SU-DHL-6 (cell line): Measurements from ENCODE around the gene HUNK.

Experiments used
- H2AFZ ChIP-seq: fragments of 200-600 bp; sonication (generic); 2 replicates; pipeline ENCODE4 v1.6.1; 2014; ENCODE audit warnings: low read depth, mild to moderate bottlenecking, moderate library complexity, mixed read lengths, antibody characterized with exemption, low read length; ENCODE audit not compliant: severe bottlenecking
- H3F3A ChIP-seq: fragments of 200-600 bp; shearing (Covaris generic); 2 replicates; pipeline ENCODE4 v1.6.0; 2016; ENCODE audit warnings: antibody characterized with exemption, mild to moderate bottlenecking; ENCODE audit not compliant: insufficient read depth
- H3K27ac ChIP-seq: fragments of 200-600 bp; sonication (generic); 2 replicates; pipeline ENCODE4 v1.5.1; 2016; ENCODE audit warnings: low read depth, mild to moderate bottlenecking, low read length, moderate library complexity, mixed read lengths
- H3K27me3 ChIP-seq: fragments of 200-600 bp; sonication (generic), shearing (Covaris generic); 2 replicates; pipeline ENCODE4 v1.6.0; 2014; ENCODE audit warnings: mild to moderate bottlenecking, low read length
- H3K36me3 ChIP-seq: fragments of 200-600 bp; sonication (generic); 2 replicates; pipeline ENCODE4 v1.6.1; 2014; ENCODE audit warnings: mild to moderate bottlenecking, low read length, mixed read lengths
- H3K4me2 ChIP-seq: fragments of 300-600, 200-600 bp; shearing (Covaris generic), sonication (generic); 2 replicates; pipeline ENCODE4 v1.6.0; 2014; ENCODE audit warnings: low read length, low read depth, mild to moderate bottlenecking; ENCODE audit not compliant: poor library complexity, severe bottlenecking
- H3K4me3 ChIP-seq: fragments of 200-600 bp; sonication (generic); 2 replicates; pipeline ENCODE4 v1.5.1; 2014; ENCODE audit warnings: antibody characterized with exemption, low read length, mild to moderate bottlenecking, mixed read lengths; ENCODE audit not compliant: insufficient read depth, poor library complexity, severe bottlenecking
- H3K79me2 ChIP-seq: fragments of 200-600 bp; sonication (generic); 2 replicates; pipeline ENCODE4 v1.6.1; 2014; ENCODE audit warnings: mild to moderate bottlenecking, low read length, moderate library complexity; ENCODE audit not compliant: insufficient read depth
- H3K9ac ChIP-seq: fragments of 200-600 bp; sonication (generic); 2 replicates; pipeline ENCODE4 v1.7.0; 2014; ENCODE audit warnings: mild to moderate bottlenecking, low read length
- H3K9me2 ChIP-seq: fragments of 200-600 bp; sonication (generic); replicated peaks from 2 replicates; pipeline ENCODE4 v1.6.1; 2014; ENCODE audit warnings: low read length; ENCODE audit not compliant: insufficient read depth
- H3K9me3 ChIP-seq: fragments of 200-600 bp; sonication (generic); 2 replicates; pipeline ENCODE4 v1.6.1; 2014; ENCODE audit warnings: low read length, mixed read lengths; ENCODE audit not compliant: insufficient read depth
- H4K20me1 ChIP-seq: fragments of 200-600 bp; sonication (generic); 2 replicates; pipeline ENCODE4 v1.6.1; 2014; ENCODE audit warnings: low read depth, mild to moderate bottlenecking, antibody characterized with exemption, low read length, moderate library complexity, mixed read lengths
- CTCF ChIP-seq: fragments of 200-600 bp; sonication (generic); IDR thresholded peaks from one replicate; pipeline ENCODE4 v1.5.1; 2017; ENCODE audit warnings: antibody characterized with exemption, mild to moderate bottlenecking, low read length, moderate library complexity; ENCODE audit not compliant: insufficient read depth, poor library complexity, severe bottlenecking
- EZH2phosphoT487 ChIP-seq: fragments of 200-600 bp; sonication (generic), shearing (Covaris generic); conservative IDR thresholded peaks from 2 replicates; pipeline ENCODE4 v1.6.1; 2018; ENCODE audit warnings: mild to moderate bottlenecking, antibody characterized with exemption, low read length, moderate library complexity, mixed read lengths

The HUNK gene

DNA sequence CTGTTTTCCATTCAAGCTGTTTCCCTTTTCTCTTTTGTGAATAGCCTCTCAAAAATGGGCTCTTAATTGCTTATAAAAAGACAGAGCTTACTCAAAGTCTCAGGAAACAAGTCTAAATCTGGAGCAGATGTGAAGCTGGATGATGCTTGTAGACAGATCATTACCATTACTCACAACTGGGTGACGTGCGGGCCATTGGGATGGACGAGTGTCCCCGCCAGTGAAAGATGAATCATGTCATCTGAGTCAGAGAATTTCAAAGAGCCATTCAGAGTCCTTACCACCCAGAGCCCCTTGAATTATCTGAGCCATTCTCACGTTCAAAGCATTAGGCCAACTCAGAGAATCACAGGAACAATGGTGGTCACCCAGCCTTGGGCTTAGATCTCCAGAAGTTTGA, 134.6 kb downstream of the HUNK start:
- no peak overlapping the region for H3K4me3 ChIP-seq
- H3K9me2 ChIP-seq, result no peaks in the 10 kb centered on the region
- H3K9ac ChIP-seq, result no peak overlapping the region
- H3K27me3 ChIP-seq, result no peaks in the 10 kb centered on the region
- no peak overlapping the region for H3K4me2 ChIP-seq
- TF ChIP-seq CTCF, result no peak
- TF ChIP-seq EZH2phosphoT487, result no peak
- no peak overlapping the region for H2AFZ ChIP-seq
- no peaks in the 10 kb centered on the region for H3F3A ChIP-seq
- H4K20me1 ChIP-seq, result no peaks in the 10 kb centered on the region
- H3K27ac ChIP-seq, result no peak overlapping the region
- no peaks in the 10 kb centered on the region for H3K36me3 ChIP-seq
- no peaks in the 10 kb centered on the region for H3K79me2 ChIP-seq
- H3K9me3 ChIP-seq, result no peaks in the 10 kb centered on the region

- Histone ChIP-seq H3F3A (no peaks in the 10 kb centered on the region), H3K4me2 (no peak overlapping the region), H4K20me1 (no peaks in the 10 kb centered on the region), H3K9me2 (no peaks in the 10 kb centered on the region), H3K36me3 (no peaks in the 10 kb centered on the region), H3K9ac (no peak overlapping the region), H3K79me2 (no peaks in the 10 kb centered on the region), H3K9me3 (no peaks in the 10 kb centered on the region), H2AFZ (no peak overlapping the region), H3K27me3 (no peaks in the 10 kb centered on the region), H3K4me3 (no peak overlapping the region), H3K27ac (no peak overlapping the region)
- no peak for TF ChIP-seq EZH2phosphoT487
- no peak for TF ChIP-seq CTCF
Measured at GRCh38 chr21:32008714-32009113, 135.9 kb downstream of the HUNK start.

- H3K4me3 ChIP-seq, result no peak overlapping the region
- no peak overlapping the region for H2AFZ ChIP-seq
- no peaks in the 10 kb centered on the region for H3K36me3 ChIP-seq
- no peaks in the 10 kb centered on the region for H3K27me3 ChIP-seq
- no peaks in the 10 kb centered on the region for H3K9me2 ChIP-seq
- no peak overlapping the region for H3K9ac ChIP-seq
- no peaks in the 10 kb centered on the region for H3K9me3 ChIP-seq
- H3K27ac ChIP-seq, result no peak overlapping the region
- H4K20me1 ChIP-seq, result no peaks in the 10 kb centered on the region
- no peaks in the 10 kb centered on the region for H3F3A ChIP-seq
- H3K79me2 ChIP-seq, result no peaks in the 10 kb centered on the region
- TF ChIP-seq CTCF (no peak), EZH2phosphoT487 (no peak)
- no peak overlapping the region for H3K4me2 ChIP-seq
Measured at GRCh38 chr21:32009263-32009662, 136.4 kb downstream of the HUNK start.
